Liver (tissue), 9 donors: ENCODE measurements around the gene TTC33. TPM values are rescaled to one million over a fixed set of nuclear protein-coding genes. Genes with fewer than 3 reads are reported as not detected.

ENCODE experiments used
- DNase-seq: peaks from one replicate; pipeline ENCODE4 v3.0.0-alpha.2; 2017; ENCODE audit warnings: low spot score
- H3K27ac ChIP-seq, 2 donors: one replicate each; pipeline ENCODE4 v1.7.0; 2013; ENCODE audit warnings: inconsistent platforms in 2 of 2, low read length in 2 of 2, control low read depth in 1 of 2, low read depth in 1 of 2, mild to moderate bottlenecking in 1 of 2
- H3K27me3 ChIP-seq, 4 donors: one replicate each; pipeline versions ENCODE4 v1.6.1 to v1.7.0; 2013; ENCODE audit warnings: low read length in 3 of 4, inconsistent platforms in 1 of 4, mild to moderate bottlenecking in 1 of 4, moderate library complexity in 1 of 4; ENCODE audit not compliant: control insufficient read depth in 4 of 4, insufficient read depth in 4 of 4
- H3K36me3 ChIP-seq, 4 donors: one replicate each; pipeline versions ENCODE4 v1.6.1 to v1.7.0; 2013; ENCODE audit warnings: low read length in 3 of 4, mild to moderate bottlenecking in 3 of 4, low read depth in 1 of 4, moderate library complexity in 1 of 4; ENCODE audit not compliant: control insufficient read depth in 4 of 4, insufficient read depth in 3 of 4
- H3K4me1 ChIP-seq, 4 donors: one replicate each; pipeline versions ENCODE4 v1.6.1 to v1.7.0; 2013; ENCODE audit warnings: low read length in 3 of 4, mild to moderate bottlenecking in 3 of 4, moderate library complexity in 1 of 4; ENCODE audit not compliant: control insufficient read depth in 4 of 4, insufficient read depth in 4 of 4
- H3K4me3 ChIP-seq, 3 donors: one replicate each; pipeline versions ENCODE4 v1.6.1 to v1.7.0; 2013; ENCODE audit warnings: low read length in 3 of 3, control low read depth in 1 of 3, low read depth in 1 of 3, mild to moderate bottlenecking in 1 of 3
- H3K9ac ChIP-seq, 2 donors: one replicate each; pipeline ENCODE4 v1.7.0; 2013; ENCODE audit warnings: low read length in 2 of 2, mild to moderate bottlenecking in 2 of 2, moderate library complexity in 2 of 2, control low read depth in 1 of 2, low read depth in 1 of 2
- H3K9me3 ChIP-seq, 4 donors: one replicate each; pipeline versions ENCODE4 v1.6.1 to v1.7.0; 2013; ENCODE audit warnings: low read length in 3 of 4; ENCODE audit not compliant: control insufficient read depth in 4 of 4
- ATF3 ChIP-seq: IDR thresholded peaks from 2 replicates; pipeline ENCODE4 v1.6.1; 2016; ENCODE audit warnings: antibody characterized with exemption
- CTCF ChIP-seq: fragments of 150-350 bp; IDR thresholded peaks from 2 replicates; pipeline ENCODE4 v1.5.1; 2017; ENCODE audit warnings: improper control_type of control experiment, low read depth, low read length; ENCODE audit not compliant: missing input control
- EGR1 ChIP-seq, 2 donors: IDR thresholded peaks; 2 replicates each; pipeline ENCODE4 v1.6.1; 2016 to 2018; ENCODE audit warnings: antibody characterized with exemption in 2 of 2, low read depth in 2 of 2
- FOXA1 ChIP-seq: IDR thresholded peaks from 2 replicates; pipeline ENCODE4 v1.6.1; 2016; ENCODE audit warnings: antibody characterized with exemption
- GABPA ChIP-seq, 2 donors: IDR thresholded peaks in 1 of 2; conservative IDR thresholded peaks in 1 of 2; 2 replicates each; pipeline ENCODE4 v1.6.1; 2016; ENCODE audit warnings: antibody characterized with exemption in 2 of 2, mild to moderate bottlenecking in 1 of 2, moderate library complexity in 1 of 2
- HNF4A ChIP-seq, 2 donors: conservative IDR thresholded peaks; 2 replicates each; pipeline ENCODE4 v1.6.1; 2016; ENCODE audit warnings: antibody characterized with exemption in 2 of 2, mild to moderate bottlenecking in 2 of 2
- HNF4G ChIP-seq: IDR thresholded peaks from 2 replicates; pipeline ENCODE4 v1.6.1; 2016; ENCODE audit warnings: antibody characterized with exemption
- JUND ChIP-seq, 2 donors: IDR thresholded peaks; 2 replicates each; pipeline ENCODE4 v1.6.1; 2016; ENCODE audit warnings: antibody characterized with exemption in 2 of 2
- MAX ChIP-seq: IDR thresholded peaks from 2 replicates; pipeline ENCODE4 v1.6.1; 2016; ENCODE audit warnings: antibody characterized with exemption
- NR2F2 ChIP-seq: IDR thresholded peaks from 2 replicates; pipeline ENCODE4 v1.6.1; 2016; ENCODE audit warnings: antibody characterized with exemption
- RAD21 ChIP-seq, 2 donors: IDR thresholded peaks; 2 replicates each; pipeline ENCODE4 v1.6.1; 2016; ENCODE audit warnings: antibody characterized with exemption in 2 of 2, mild to moderate bottlenecking in 2 of 2
- REST ChIP-seq: IDR thresholded peaks from 2 replicates; pipeline ENCODE4 v1.6.1; 2016; ENCODE audit warnings: antibody characterized with exemption, mild to moderate bottlenecking
- RXRA ChIP-seq, 2 donors: IDR thresholded peaks; 2 replicates each; pipeline ENCODE4 v1.6.1; 2017 to 2018; ENCODE audit warnings: antibody characterized with exemption in 2 of 2, mild to moderate bottlenecking in 1 of 2
- SP1 ChIP-seq: IDR thresholded peaks from 2 replicates; pipeline ENCODE4 v1.6.1; 2018; ENCODE audit warnings: antibody characterized with exemption, mild to moderate bottlenecking
- TAF1 ChIP-seq: conservative IDR thresholded peaks from 2 replicates; pipeline ENCODE4 v1.6.1; 2016; ENCODE audit warnings: antibody characterized with exemption, mild to moderate bottlenecking
- YY1 ChIP-seq: IDR thresholded peaks from 2 replicates; pipeline ENCODE4 v1.6.1; 2016; ENCODE audit warnings: antibody characterized with exemption, mild to moderate bottlenecking
- ZBTB33 ChIP-seq: IDR thresholded peaks from 2 replicates; pipeline ENCODE4 v1.6.1; 2016; ENCODE audit warnings: antibody characterized with exemption
- WGBS: extraction: QIAGEN DNeasy Blood & Tissue Kit; methylation state at CpG from one replicate; pipeline ENCODE4 v1.1.7; 2013; 5-methylcytosine and 5-hydroxymethylcytosine counted together
- polyA plus RNA-seq, 2 donors: library from polyadenylated mRNA; stranded (reverse) in 1 of 2; unstranded in 1 of 2; fragments of 200-250 nt in 1 of 2; fragments of >200 nt in 1 of 2; fragmentation: Nextera tagmentation in 1 of 2; extraction: Ambion mirVana in 1 of 2; gene quantifications; one replicate each; pipeline versions ENCODE4 v1.2.1 to v1.2.3, GENCODE V29; 2013 to 2015
- total RNA-seq, 2 donors: library from RNA; depleted of rRNA; stranded (reverse); fragments of >200 nt; gene quantifications; one replicate each; pipeline ENCODE4 v1.2.3, GENCODE V29; 2014
- donor health status: healthy.
- donor health status: healthy.
- donor health status: healthy.
- donor health status: healthy.
- donor health status: healthy.

The TTC33 gene
- total and polyA plus RNA-seq, 4 donors: 4.3 to 12.0 (median 7.6) TPM

- no peak for TF ChIP-seq HNF4A (conservative IDR thresholded peaks at IDR 0.05)
- no peak for TF ChIP-seq EGR1 (IDR thresholded peaks at IDR 0.05; ENCODE audit: low read depth in 2 of 2)
- no peak for TF ChIP-seq TAF1
- no peak for TF ChIP-seq RXRA (IDR thresholded peaks at IDR 0.05)
- no peak for TF ChIP-seq HNF4G
- TF ChIP-seq SP1: no peak
- TF ChIP-seq ATF3: no peak
- no peak for TF ChIP-seq ZBTB33
- TF ChIP-seq CTCF: no peak
- TF ChIP-seq MAX: no peak
- no peak for TF ChIP-seq RAD21 (IDR thresholded peaks at IDR 0.05)
- no peak for TF ChIP-seq GABPA (IDR thresholded peaks at IDR 0.05 in 1 of 2, conservative IDR thresholded peaks at IDR 0.05 in 1 of 2)
- no peak for TF ChIP-seq NR2F2
- no peak for TF ChIP-seq JUND (IDR thresholded peaks at IDR 0.05)
- TF ChIP-seq FOXA1: no peak
- TF ChIP-seq YY1: no peak
- peaks cover 2 to 6% (median 3%) of the 10 kb centered on the region in 4 donors for H3K4me1 ChIP-seq
- H3K27ac ChIP-seq: no peak overlapping the region
- H3K9ac ChIP-seq: no peak overlapping the region
- no peak for DNase-seq
- H3K27me3 ChIP-seq: peaks cover 0 to 3% (median 0%) of the 10 kb centered on the region in 4 donors
- H3K9me3 ChIP-seq: no peaks in the 10 kb centered on the region
- H3K4me3 ChIP-seq: no peak overlapping the region
- H3K36me3 ChIP-seq: no peaks in the 10 kb centered on the region
- 0% methylated on average over 1 of the region's 1 CpG for WGBS
Observed at GRCh38 chr5:40549616-40550015, 206.1 kb downstream of the TTC33 start.

GRCh38 chr5:40547994-40548575 is 207.7 kb downstream of the TTC33 start:
- DNase-seq: no peak
- Histone ChIP-seq H3K36me3 (no peaks in the 10 kb centered on the region), H3K27me3 (no peaks in the 10 kb centered on the region), H3K4me3 (no peak overlapping the region), H3K9me3 (no peaks in the 10 kb centered on the region), H3K4me1 (peaks cover 2 to 6% (median 3%) of the 10 kb centered on the region in 4 donors), H3K9ac (no peak overlapping the region), H3K27ac (no peak overlapping the region)
- 27% methylated on average over 3 of the region's 3 CpGs for WGBS
- TF ChIP-seq NR2F2 (peak; percentile 31), HNF4G (peak; percentile 76), RXRA (IDR thresholded peaks at IDR 0.05) (peak; percentile 7 to 60), SP1 (peak; percentile 45), TAF1 (no peak), ZBTB33 (no peak), REST (no peak), HNF4A (conservative IDR thresholded peaks at IDR 0.05) (peak; percentile 95 to 96), MAX (peak; percentile 40), GABPA (IDR thresholded peaks at IDR 0.05 in 1 of 2, conservative IDR thresholded peaks at IDR 0.05 in 1 of 2) (no peak), EGR1 (IDR thresholded peaks at IDR 0.05; ENCODE audit: low read depth in 2 of 2) (peak in 1 of 2 donors; percentile 21), RAD21 (IDR thresholded peaks at IDR 0.05) (peak; percentile 27 to 50), ATF3 (no peak), JUND (IDR thresholded peaks at IDR 0.05) (peak in 1 of 2 donors; percentile 26)
